HepG2 (cell line): Measurements from ENCODE around the gene THRA. TPM values are rescaled to one million over a fixed set of nuclear protein-coding genes. Genes with fewer than 3 reads are reported as not detected.
A peak's percentile ranks its signal among the peaks of the same experiment; 100 is the strongest.

Experiments used
- BORCS8-MEF2B ChIP-seq: sonication (generic); formaldehyde crosslinking; IDR thresholded peaks from 2 replicates; pipeline ENCODE4 v1.8.0; 2022; ENCODE audit warnings: mild to moderate bottlenecking, missing genetic modification reagents
- SSRP1 ChIP-seq: IDR thresholded peaks from 2 replicates; pipeline ENCODE4 v1.6.1; 2016; ENCODE audit warnings: control low read depth
- ZNF331 ChIP-seq: sonication (generic); formaldehyde crosslinking; IDR thresholded peaks from 2 replicates; pipeline ENCODE4 v1.4.0; 2020; ENCODE audit warnings: missing genetic modification reagents
- ZNF562 ChIP-seq: sonication (generic); formaldehyde crosslinking; IDR thresholded peaks from 2 replicates; pipeline ENCODE4 v1.8.0; 2022; ENCODE audit warnings: missing genetic modification reagents, borderline replicate concordance
- polyA plus RNA-seq, 8 experiments: library from polyadenylated mRNA; depleted of rRNA in 3 of 8; stranded (reverse) in 7 of 8; unstranded in 1 of 8; fragments of >200 nt; fragmentation: Illumina TruSeq in 4 of 8; extraction: Trizol in 4 of 8; gene quantifications; 2 replicates each; pipeline versions ENCODE4 v1.2.1 to v1.2.3, GENCODE V29; 2011 to 2016; ENCODE audit warnings: low read depth in 4 of 8, missing spikeins in 1 of 8, mixed read lengths in 1 of 8; ENCODE audit not compliant: insufficient read depth in 1 of 8
- total RNA-seq, 5 experiments: library from RNA; depleted of rRNA; stranded (reverse); fragments of >200 nt; fragmentation: Illumina TruSeq; extraction: Trizol; gene quantifications; 2 replicates each; pipeline ENCODE4 v1.2.3, GENCODE V29; 2016; ENCODE audit warnings: low read depth in 1 of 5
- TF ChIP-seq, protein P1 (sequence below): sonication (generic); formaldehyde crosslinking; IDR thresholded peaks from 2 replicates; pipeline ENCODE4 v1.4.0; 2020; ENCODE audit warnings: low read depth, missing genetic modification reagents
- TF ChIP-seq, protein P2 (sequence below): sonication (generic); formaldehyde crosslinking; IDR thresholded peaks from 2 replicates; pipeline ENCODE4 v1.4.0; 2020; ENCODE audit warnings: missing genetic modification reagents
- TF ChIP-seq, protein P3 (sequence below): sonication (generic); formaldehyde crosslinking; IDR thresholded peaks from 2 replicates; pipeline ENCODE4 v1.4.0; 2020; ENCODE audit warnings: missing genetic modification reagents, borderline replicate concordance
- TF ChIP-seq, protein P4 (sequence below): fragments of 450-650 bp; IDR thresholded peaks from 2 replicates; pipeline ENCODE4 v1.6.1; 2017
- TF ChIP-seq, protein P5 (sequence below): sonication (generic); formaldehyde crosslinking; IDR thresholded peaks from 2 replicates; pipeline ENCODE4 v1.4.0; 2020; ENCODE audit warnings: missing genetic modification reagents
- TF ChIP-seq, protein P6 (sequence below): IDR thresholded peaks from 2 replicates; pipeline ENCODE4 v1.6.1; 2012; ENCODE audit warnings: low read depth, low read length, improper control_type of control experiment

The THRA gene
- total and polyA plus RNA-seq, 2 of the 13 experiments (the other 11 are each of a cell fraction or from before 2014, with no cell fraction given) = 8.0 to 9.9 TPM

DNA sequence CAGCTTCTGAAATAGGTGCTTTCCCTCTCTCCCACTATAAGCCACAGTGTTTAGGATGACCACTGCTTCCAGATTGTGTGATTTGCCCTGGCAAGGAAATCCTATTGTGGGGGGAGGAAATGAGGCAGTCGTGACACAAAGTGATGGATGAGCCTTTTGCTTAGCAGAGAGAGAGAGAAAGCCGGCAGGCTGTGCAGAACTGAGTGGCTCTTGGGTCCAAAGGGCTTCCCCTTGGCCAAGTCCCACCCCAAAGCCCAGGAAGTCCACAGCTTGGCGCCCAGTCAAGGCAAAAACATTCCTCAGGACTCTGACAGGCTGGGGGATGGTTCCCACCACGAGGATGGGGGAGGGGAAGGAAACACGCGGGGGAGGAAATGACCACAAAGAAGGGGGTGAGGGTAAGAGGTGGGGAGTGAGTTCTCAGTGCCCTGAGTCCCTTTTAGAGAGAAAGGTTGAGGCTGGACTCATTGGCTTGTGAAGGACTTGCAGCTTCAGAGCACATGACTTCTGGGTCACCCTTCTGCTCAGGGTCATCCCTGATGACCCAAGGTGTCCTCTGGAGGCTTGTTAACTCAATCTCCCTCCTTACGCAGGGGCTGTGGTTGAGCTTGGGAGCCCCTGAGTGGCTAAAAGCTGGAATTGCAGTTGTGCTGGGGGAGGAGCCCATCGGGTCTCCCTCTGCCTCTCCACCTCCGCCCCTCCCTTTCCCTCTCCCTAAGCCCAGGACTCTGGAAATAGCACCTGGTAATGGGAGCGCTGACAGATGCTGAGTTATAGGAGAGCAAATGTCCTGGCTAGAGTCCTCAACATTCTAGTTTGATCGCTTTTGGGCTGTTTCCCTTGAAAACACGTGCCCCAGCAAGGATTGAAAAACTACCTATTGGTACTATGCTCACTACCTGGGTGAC is 48.7 kb downstream of the THRA start (continued):
- TF ChIP-seq, protein P1, sequence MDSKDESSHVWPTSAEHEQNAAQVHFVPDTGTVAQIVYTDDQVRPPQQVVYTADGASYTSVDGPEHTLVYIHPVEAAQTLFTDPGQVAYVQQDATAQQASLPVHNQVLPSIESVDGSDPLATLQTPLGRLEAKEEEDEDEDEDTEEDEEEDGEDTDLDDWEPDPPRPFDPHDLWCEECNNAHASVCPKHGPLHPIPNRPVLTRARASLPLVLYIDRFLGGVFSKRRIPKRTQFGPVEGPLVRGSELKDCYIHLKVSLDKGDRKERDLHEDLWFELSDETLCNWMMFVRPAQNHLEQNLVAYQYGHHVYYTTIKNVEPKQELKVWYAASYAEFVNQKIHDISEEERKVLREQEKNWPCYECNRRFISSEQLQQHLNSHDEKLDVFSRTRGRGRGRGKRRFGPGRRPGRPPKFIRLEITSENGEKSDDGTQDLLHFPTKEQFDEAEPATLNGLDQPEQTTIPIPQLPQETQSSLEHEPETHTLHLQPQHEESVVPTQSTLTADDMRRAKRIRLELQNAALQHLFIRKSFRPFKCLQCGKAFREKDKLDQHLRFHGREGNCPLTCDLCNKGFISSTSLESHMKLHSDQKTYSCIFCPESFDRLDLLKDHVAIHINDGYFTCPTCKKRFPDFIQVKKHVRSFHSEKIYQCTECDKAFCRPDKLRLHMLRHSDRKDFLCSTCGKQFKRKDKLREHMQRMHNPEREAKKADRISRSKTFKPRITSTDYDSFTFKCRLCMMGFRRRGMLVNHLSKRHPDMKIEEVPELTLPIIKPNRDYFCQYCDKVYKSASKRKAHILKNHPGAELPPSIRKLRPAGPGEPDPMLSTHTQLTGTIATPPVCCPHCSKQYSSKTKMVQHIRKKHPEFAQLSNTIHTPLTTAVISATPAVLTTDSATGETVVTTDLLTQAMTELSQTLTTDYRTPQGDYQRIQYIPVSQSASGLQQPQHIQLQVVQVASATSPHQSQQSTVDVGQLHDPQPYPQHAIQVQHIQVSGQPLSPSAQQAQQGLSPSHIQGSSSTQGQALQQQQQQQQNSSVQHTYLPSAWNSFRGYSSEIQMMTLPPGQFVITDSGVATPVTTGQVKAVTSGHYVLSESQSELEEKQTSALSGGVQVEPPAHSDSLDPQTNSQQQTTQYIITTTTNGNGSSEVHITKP (CRISPR knock-in tag) = peak; percentile 83
- TF ChIP-seq, protein P2, sequence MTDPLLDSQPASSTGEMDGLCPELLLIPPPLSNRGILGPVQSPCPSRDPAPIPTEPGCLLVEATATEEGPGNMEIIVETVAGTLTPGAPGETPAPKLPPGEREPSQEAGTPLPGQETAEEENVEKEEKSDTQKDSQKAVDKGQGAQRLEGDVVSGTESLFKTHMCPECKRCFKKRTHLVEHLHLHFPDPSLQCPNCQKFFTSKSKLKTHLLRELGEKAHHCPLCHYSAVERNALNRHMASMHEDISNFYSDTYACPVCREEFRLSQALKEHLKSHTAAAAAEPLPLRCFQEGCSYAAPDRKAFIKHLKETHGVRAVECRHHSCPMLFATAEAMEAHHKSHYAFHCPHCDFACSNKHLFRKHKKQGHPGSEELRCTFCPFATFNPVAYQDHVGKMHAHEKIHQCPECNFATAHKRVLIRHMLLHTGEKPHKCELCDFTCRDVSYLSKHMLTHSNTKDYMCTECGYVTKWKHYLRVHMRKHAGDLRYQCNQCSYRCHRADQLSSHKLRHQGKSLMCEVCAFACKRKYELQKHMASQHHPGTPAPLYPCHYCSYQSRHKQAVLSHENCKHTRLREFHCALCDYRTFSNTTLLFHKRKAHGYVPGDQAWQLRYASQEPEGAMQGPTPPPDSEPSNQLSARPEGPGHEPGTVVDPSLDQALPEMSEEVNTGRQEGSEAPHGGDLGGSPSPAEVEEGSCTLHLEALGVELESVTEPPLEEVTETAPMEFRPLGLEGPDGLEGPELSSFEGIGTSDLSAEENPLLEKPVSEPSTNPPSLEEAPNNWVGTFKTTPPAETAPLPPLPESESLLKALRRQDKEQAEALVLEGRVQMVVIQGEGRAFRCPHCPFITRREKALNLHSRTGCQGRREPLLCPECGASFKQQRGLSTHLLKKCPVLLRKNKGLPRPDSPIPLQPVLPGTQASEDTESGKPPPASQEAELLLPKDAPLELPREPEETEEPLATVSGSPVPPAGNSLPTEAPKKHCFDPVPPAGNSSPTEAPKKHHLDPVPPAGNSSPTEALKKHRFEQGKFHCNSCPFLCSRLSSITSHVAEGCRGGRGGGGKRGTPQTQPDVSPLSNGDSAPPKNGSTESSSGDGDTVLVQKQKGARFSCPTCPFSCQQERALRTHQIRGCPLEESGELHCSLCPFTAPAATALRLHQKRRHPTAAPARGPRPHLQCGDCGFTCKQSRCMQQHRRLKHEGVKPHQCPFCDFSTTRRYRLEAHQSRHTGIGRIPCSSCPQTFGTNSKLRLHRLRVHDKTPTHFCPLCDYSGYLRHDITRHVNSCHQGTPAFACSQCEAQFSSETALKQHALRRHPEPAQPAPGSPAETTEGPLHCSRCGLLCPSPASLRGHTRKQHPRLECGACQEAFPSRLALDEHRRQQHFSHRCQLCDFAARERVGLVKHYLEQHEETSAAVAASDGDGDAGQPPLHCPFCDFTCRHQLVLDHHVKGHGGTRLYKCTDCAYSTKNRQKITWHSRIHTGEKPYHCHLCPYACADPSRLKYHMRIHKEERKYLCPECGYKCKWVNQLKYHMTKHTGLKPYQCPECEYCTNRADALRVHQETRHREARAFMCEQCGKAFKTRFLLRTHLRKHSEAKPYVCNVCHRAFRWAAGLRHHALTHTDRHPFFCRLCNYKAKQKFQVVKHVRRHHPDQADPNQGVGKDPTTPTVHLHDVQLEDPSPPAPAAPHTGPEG (CRISPR knock-in tag) = no peak
- TF ChIP-seq ZNF562 = no peak
- TF ChIP-seq ZNF331 (CRISPR knock-in tag) = peak; percentile 63; the same call in 1 of the 2 replicates
- TF ChIP-seq, protein P3, sequence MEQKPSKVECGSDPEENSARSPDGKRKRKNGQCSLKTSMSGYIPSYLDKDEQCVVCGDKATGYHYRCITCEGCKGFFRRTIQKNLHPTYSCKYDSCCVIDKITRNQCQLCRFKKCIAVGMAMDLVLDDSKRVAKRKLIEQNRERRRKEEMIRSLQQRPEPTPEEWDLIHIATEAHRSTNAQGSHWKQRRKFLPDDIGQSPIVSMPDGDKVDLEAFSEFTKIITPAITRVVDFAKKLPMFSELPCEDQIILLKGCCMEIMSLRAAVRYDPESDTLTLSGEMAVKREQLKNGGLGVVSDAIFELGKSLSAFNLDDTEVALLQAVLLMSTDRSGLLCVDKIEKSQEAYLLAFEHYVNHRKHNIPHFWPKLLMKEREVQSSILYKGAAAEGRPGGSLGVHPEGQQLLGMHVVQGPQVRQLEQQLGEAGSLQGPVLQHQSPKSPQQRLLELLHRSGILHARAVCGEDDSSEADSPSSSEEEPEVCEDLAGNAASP (CRISPR knock-in tag) = peak; percentile 95
- TF ChIP-seq, protein P4, sequence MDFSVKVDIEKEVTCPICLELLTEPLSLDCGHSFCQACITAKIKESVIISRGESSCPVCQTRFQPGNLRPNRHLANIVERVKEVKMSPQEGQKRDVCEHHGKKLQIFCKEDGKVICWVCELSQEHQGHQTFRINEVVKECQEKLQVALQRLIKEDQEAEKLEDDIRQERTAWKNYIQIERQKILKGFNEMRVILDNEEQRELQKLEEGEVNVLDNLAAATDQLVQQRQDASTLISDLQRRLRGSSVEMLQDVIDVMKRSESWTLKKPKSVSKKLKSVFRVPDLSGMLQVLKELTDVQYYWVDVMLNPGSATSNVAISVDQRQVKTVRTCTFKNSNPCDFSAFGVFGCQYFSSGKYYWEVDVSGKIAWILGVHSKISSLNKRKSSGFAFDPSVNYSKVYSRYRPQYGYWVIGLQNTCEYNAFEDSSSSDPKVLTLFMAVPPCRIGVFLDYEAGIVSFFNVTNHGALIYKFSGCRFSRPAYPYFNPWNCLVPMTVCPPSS = no peak
- TF ChIP-seq BORCS8-MEF2B (CRISPR knock-in tag) = no peak
- peak; percentile 99 for TF ChIP-seq SSRP1 (CRISPR knock-in tag)
- TF ChIP-seq, protein P5, sequence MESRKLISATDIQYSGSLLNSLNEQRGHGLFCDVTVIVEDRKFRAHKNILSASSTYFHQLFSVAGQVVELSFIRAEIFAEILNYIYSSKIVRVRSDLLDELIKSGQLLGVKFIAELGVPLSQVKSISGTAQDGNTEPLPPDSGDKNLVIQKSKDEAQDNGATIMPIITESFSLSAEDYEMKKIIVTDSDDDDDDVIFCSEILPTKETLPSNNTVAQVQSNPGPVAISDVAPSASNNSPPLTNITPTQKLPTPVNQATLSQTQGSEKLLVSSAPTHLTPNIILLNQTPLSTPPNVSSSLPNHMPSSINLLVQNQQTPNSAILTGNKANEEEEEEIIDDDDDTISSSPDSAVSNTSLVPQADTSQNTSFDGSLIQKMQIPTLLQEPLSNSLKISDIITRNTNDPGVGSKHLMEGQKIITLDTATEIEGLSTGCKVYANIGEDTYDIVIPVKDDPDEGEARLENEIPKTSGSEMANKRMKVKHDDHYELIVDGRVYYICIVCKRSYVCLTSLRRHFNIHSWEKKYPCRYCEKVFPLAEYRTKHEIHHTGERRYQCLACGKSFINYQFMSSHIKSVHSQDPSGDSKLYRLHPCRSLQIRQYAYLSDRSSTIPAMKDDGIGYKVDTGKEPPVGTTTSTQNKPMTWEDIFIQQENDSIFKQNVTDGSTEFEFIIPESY = peak; percentile 70; the same call in 1 of the 2 replicates
- TF ChIP-seq, protein P6, sequence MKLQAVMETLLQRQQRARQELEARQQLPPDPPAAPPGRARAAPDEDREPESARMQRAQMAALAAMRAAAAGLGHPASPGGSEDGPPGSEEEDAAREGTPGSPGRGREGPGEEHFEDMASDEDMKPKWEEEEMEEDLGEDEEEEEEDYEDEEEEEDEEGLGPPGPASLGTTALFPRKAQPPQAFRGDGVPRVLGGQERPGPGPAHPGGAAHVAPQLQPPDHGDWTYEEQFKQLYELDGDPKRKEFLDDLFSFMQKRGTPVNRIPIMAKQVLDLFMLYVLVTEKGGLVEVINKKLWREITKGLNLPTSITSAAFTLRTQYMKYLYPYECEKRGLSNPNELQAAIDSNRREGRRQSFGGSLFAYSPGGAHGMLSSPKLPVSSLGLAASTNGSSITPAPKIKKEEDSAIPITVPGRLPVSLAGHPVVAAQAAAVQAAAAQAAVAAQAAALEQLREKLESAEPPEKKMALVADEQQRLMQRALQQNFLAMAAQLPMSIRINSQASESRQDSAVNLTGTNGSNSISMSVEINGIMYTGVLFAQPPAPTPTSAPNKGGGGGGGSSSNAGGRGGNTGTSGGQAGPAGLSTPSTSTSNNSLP = no peak
